K562 (cell line): ENCODE data around the gene KAT6B. TPM values are rescaled to one million over a fixed set of nuclear protein-coding genes. Genes with fewer than 3 reads are reported as not detected.

ENCODE experiments used
- ATAC-seq: fragments of 200-7000 bp; cut with Tn5 transposase; 3 replicates; pipeline ENCODE4 v1.9.1; 2020; ENCODE audit warnings: moderate library complexity
- BruUV-seq: library from RNA; stranded (reverse); fragments of 400-500 nt; replicated peaks from 2 replicates; lab custom pipeline; 2021; lab: Mats Ljungman, UMichigan
- CTCF ChIA-PET: fragments of 300-600 bp; formaldehyde crosslinking; extraction: SDS; loops from one replicate; lab custom pipeline; 2021; ENCODE audit warnings: low intra/inter-chr PET ratio; lab: Yijun Ruan, JAX
- POLR2A ChIA-PET: fragments of 300-600, 350-650 bp; sonication (Branson Sonifier 250); formaldehyde crosslinking; extraction: SDS; loops from one replicate; lab custom pipeline; 2021; ENCODE audit warnings: antibody characterized with exemption, inconsistent platforms; lab: Yijun Ruan, JAX
- DNase-seq, 4 experiments: peaks; one replicate each; pipeline versions ENCODE4 v3.0.0 to v3.0.0-alpha.2; 2011 to 2018; ENCODE audit warnings: low spot score in 3 of 4, mixed read lengths in 3 of 4; ENCODE audit errors: extremely low read depth in 1 of 4
- FAIRE-seq: peaks from 2 replicates; lab custom pipeline; 2011; peaks lifted over from hg19 to GRCh38; lab: Jason Lieb, UNC
- H2AFZ ChIP-seq: 2 replicates; pipeline ENCODE4 v1.6.0; 2011; ENCODE audit warnings: low read depth, low read length, control low read depth, inconsistent platforms
- H3K27ac ChIP-seq: fragments of 200-600 bp; 3 replicates; pipeline ENCODE4 v1.8.0; 2011; ENCODE audit warnings: low read depth, mild to moderate bottlenecking, control low read depth, inconsistent platforms, low read length, moderate library complexity, mixed read lengths; ENCODE audit errors: extremely low read depth
- H3K27me3 ChIP-seq, 2 experiments: fragments of 300-600 bp in 1 of 2; 2 replicates in 1 of 2; 3 replicates in 1 of 2; pipeline versions ENCODE4 v1.6.0 to v1.8.0; 2011; ENCODE audit warnings: inconsistent platforms in 2 of 2, low read length in 2 of 2, mild to moderate bottlenecking in 1 of 2, mixed read lengths in 1 of 2, moderate library complexity in 1 of 2; ENCODE audit not compliant: control insufficient read depth in 2 of 2, insufficient read depth in 2 of 2
- H3K36me3 ChIP-seq: fragments of 300-600 bp; 3 replicates; pipeline ENCODE4 v1.8.0; 2011; ENCODE audit warnings: mild to moderate bottlenecking, low read length, inconsistent platforms; ENCODE audit not compliant: control insufficient read depth, insufficient read depth
- H3K4me1 ChIP-seq, 2 experiments: fragments of 200-600 bp in 1 of 2; replicated peaks in 1 of 2; 2 replicates in 1 of 2; 3 replicates in 1 of 2; pipeline versions ENCODE4 v1.5.1 to v1.8.0; 2011; ENCODE audit warnings: inconsistent platforms in 2 of 2, low read length in 2 of 2, mild to moderate bottlenecking in 1 of 2, mixed read lengths in 1 of 2, moderate library complexity in 1 of 2; ENCODE audit not compliant: control insufficient read depth in 2 of 2, insufficient read depth in 2 of 2
- H3K4me2 ChIP-seq: 2 replicates; pipeline ENCODE4 v1.6.1; 2011; ENCODE audit warnings: low read length, control low read depth, inconsistent platforms, mixed read lengths; ENCODE audit not compliant: insufficient read depth
- H3K4me3 ChIP-seq: fragments of 200-600 bp; sonication (generic), shearing (Covaris generic); 2 replicates; pipeline ENCODE4 v1.5.1; 2016; ENCODE audit warnings: control low read depth, inconsistent platforms
- H3K79me2 ChIP-seq: fragments of 200-600 bp; 3 replicates; pipeline ENCODE4 v1.8.0; 2011; ENCODE audit warnings: low read length, inconsistent platforms; ENCODE audit not compliant: control insufficient read depth, insufficient read depth
- H3K9ac ChIP-seq, 2 experiments: 2 replicates each; pipeline versions ENCODE4 v1.6.0 to v1.6.1; 2011; ENCODE audit warnings: low read depth in 2 of 2, low read length in 2 of 2, control low read depth in 1 of 2, inconsistent platforms in 1 of 2, mild to moderate bottlenecking in 1 of 2, mixed read lengths in 1 of 2; ENCODE audit not compliant: insufficient read depth in 1 of 2
- H3K9me1 ChIP-seq: one replicate; pipeline ENCODE4 v1.6.0; 2011; ENCODE audit warnings: inconsistent platforms, mild to moderate bottlenecking, low read length, moderate library complexity; ENCODE audit not compliant: control insufficient read depth, insufficient read depth
- H3K9me3 ChIP-seq: replicated peaks from 2 replicates; pipeline ENCODE4 v1.5.1; 2011; ENCODE audit warnings: low read depth, low read length, inconsistent platforms; ENCODE audit not compliant: control insufficient read depth, insufficient read depth
- H4K20me1 ChIP-seq: replicated peaks from 2 replicates; pipeline ENCODE4 v1.6.1; 2011; ENCODE audit warnings: low read length, inconsistent platforms, mixed read lengths; ENCODE audit not compliant: control insufficient read depth, insufficient read depth
- FIP1L1 ChIP-seq: fragments of 200-400 bp; formaldehyde crosslinking; IDR thresholded peaks from 2 replicates; pipeline ENCODE4 v1.6.1; 2018; ENCODE audit warnings: mild to moderate bottlenecking, low read depth, low read length; ENCODE audit not compliant: poor library complexity, severe bottlenecking
- NCOA6 ChIP-seq: fragments of 450-650 bp; IDR thresholded peaks from 2 replicates; pipeline ENCODE4 v1.6.1; 2017; ENCODE audit warnings: mild to moderate bottlenecking
- NR2C2 ChIP-seq, 2 experiments: fragments of 200-800 bp in 1 of 2; sonication (Bioruptor generic) in 1 of 2; sonication (generic) in 1 of 2; formaldehyde crosslinking in 1 of 2; IDR thresholded peaks; 2 replicates each; pipeline versions ENCODE4 v1.6.1 to v1.8.0; 2016 to 2022; ENCODE audit warnings: mild to moderate bottlenecking in 1 of 2, missing compliant biosample characterization in 1 of 2, missing genetic modification characterization in 1 of 2, missing genetic modification reagents in 1 of 2
- WGBS: fragments of 100-300 bp; shearing (Covaris generic); methylation state at CpG from one replicate; pipeline ENCODE4 v1.1.6; 2016; ENCODE audit warnings: low coverage, mixed read lengths; ENCODE audit not compliant: insufficient coverage; ENCODE audit errors: missing lambda C conversion rate; 5-methylcytosine and 5-hydroxymethylcytosine counted together
- in situ Hi-C: fragments of 300-500 bp; cut with MboI; formaldehyde crosslinking; loops from 4 replicates; pipeline ENCODE4 v1.15.0; 2018; ENCODE audit warnings: inconsistent platforms, mixed read lengths
- intact Hi-C: fragments of 100-400 bp; cut with micrococcal nuclease; formaldehyde crosslinking; loops from 2 replicates; pipeline ENCODE4 v1.14.2; 2022
- polyA plus RNA-seq, 8 experiments: library from polyadenylated mRNA; depleted of rRNA in 4 of 8; stranded (reverse) in 5 of 8; unstranded in 3 of 8; fragments of >200 nt; fragmentation: Nextera tagmentation in 2 of 8; fragmentation: Illumina TruSeq in 1 of 8; extraction: Ambion mirVana in 2 of 8; extraction: Trizol in 1 of 8; gene quantifications; 2 replicates each; pipeline versions ENCODE4 v1.2.1 to v1.2.3, GENCODE V29; 2011 to 2014; ENCODE audit warnings: inconsistent platforms in 1 of 8, missing spikeins in 1 of 8
- total RNA-seq, 7 experiments: library from RNA; depleted of rRNA in 6 of 7; stranded (reverse); fragments of >200 nt in 6 of 7; fragmentation: Illumina TruSeq in 2 of 7; extraction: Trizol in 2 of 7; gene quantifications; 2 replicates each; pipeline versions ENCODE4 v1.2.1 to v1.2.3, GENCODE V29; 2011 to 2021; ENCODE audit warnings: low replicate concordance in 1 of 7
- TF ChIP-seq, protein P1 (sequence below): fragments of 450-650 bp; IDR thresholded peaks from 2 replicates; pipeline ENCODE4 v1.6.1; 2018; ENCODE audit warnings: mild to moderate bottlenecking, low read depth; ENCODE audit not compliant: partially characterized antibody
- TF ChIP-seq, protein P2 (sequence below): IDR thresholded peaks from 2 replicates; pipeline ENCODE4 v1.6.1; 2014; ENCODE audit warnings: antibody characterized with exemption
- TF ChIP-seq, protein P3 (sequence below): fragments of 200-800 bp; sonication (Bioruptor generic); IDR thresholded peaks from 2 replicates; pipeline ENCODE4 v1.6.1; 2017; ENCODE audit warnings: missing genetic modification characterization, missing compliant biosample characterization
- TF ChIP-seq, protein P4 (sequence below): fragments of 450-650 bp; IDR thresholded peaks from 2 replicates; pipeline ENCODE4 v1.7.0; 2016; ENCODE audit warnings: borderline replicate concordance

KAT6B gene
- total and polyA plus RNA-seq, 9 of the 15 experiments (the other 6 are each of a cell fraction or from before 2014, with no cell fraction given), result 1.4 to 9.2 (median 6.8) TPM

DNA sequence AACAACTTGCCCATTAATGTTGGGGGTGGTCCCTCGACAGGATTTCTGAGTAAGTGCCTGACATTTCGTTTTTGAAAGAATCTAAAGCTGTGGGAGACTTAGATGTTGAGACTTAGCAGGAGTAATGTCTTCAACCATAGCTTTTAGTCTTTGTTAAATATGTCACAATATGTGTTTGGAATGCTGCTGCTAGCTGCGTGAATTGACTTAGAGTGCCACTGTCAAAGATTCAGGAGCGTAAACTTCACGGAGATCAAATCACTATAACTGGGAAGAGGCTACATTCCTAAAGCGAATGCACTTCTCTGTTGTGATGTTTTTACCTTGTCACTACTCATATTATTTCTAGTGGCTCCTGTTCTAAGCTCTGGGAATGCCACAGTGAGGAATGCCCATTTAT, 193.8 kb downstream of the KAT6B start:
- H3K27ac ChIP-seq, result no peak overlapping the region
- ChIA-PET CTCF (interaction anchor here (0.6 to 4.9 kb wide), 3 partner anchors 215 to 777 kb away, joined by 3 to 68 read pairs (median 21); partner anchors contain the start of gene COMTD1), POLR2A (interaction anchor here (0.7 to 1.1 kb wide), 5 partner anchors 11 to 1020 kb away, joined by 3 to 6 read pairs (median 3); a partner anchor contains a TSS)
- H3K4me2 ChIP-seq, result no peak overlapping the region
- no peaks in the 10 kb centered on the region for H3K9me3 ChIP-seq
- TF ChIP-seq NCOA6 (no peak), NR2C2 (CRISPR knock-in tag; IDR thresholded peaks at IDR 0.05) (0 out of 2 replicates have a peak, but pooled peaks have one; percentile 5), NR2C2 (tag; IDR thresholded peaks at IDR 0.05) (no peak), FIP1L1 (no peak)
- TF ChIP-seq, protein P1, sequence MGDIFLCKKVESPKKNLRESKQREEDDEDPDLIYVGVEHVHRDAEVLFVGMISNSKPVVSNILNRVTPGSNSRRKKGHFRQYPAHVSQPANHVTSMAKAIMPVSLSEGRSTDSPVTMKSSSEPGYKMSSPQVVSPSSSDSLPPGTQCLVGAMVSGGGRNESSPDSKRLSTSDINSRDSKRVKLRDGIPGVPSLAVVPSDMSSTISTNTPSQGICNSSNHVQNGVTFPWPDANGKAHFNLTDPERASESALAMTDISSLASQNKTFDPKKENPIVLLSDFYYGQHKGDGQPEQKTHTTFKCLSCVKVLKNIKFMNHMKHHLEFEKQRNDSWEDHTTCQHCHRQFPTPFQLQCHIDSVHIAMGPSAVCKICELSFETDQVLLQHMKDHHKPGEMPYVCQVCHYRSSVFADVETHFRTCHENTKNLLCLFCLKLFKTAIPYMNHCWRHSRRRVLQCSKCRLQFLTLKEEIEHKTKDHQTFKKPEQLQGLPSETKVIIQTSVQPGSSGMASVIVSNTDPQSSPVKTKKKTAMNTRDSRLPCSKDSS, result no peak
- TF ChIP-seq, protein P2, sequence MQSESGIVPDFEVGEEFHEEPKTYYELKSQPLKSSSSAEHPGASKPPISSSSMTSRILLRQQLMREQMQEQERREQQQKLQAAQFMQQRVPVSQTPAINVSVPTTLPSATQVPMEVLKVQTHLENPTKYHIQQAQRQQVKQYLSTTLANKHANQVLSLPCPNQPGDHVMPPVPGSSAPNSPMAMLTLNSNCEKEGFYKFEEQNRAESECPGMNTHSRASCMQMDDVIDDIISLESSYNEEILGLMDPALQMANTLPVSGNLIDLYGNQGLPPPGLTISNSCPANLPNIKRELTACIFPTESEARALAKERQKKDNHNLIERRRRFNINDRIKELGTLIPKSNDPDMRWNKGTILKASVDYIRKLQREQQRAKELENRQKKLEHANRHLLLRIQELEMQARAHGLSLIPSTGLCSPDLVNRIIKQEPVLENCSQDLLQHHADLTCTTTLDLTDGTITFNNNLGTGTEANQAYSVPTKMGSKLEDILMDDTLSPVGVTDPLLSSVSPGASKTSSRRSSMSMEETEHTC, result no peak
- TF ChIP-seq, protein P3, sequence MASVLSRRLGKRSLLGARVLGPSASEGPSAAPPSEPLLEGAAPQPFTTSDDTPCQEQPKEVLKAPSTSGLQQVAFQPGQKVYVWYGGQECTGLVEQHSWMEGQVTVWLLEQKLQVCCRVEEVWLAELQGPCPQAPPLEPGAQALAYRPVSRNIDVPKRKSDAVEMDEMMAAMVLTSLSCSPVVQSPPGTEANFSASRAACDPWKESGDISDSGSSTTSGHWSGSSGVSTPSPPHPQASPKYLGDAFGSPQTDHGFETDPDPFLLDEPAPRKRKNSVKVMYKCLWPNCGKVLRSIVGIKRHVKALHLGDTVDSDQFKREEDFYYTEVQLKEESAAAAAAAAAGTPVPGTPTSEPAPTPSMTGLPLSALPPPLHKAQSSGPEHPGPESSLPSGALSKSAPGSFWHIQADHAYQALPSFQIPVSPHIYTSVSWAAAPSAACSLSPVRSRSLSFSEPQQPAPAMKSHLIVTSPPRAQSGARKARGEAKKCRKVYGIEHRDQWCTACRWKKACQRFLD (CRISPR knock-in tag), result no peak; the same call in 1 of the 2 replicates
- TF ChIP-seq, protein P4, sequence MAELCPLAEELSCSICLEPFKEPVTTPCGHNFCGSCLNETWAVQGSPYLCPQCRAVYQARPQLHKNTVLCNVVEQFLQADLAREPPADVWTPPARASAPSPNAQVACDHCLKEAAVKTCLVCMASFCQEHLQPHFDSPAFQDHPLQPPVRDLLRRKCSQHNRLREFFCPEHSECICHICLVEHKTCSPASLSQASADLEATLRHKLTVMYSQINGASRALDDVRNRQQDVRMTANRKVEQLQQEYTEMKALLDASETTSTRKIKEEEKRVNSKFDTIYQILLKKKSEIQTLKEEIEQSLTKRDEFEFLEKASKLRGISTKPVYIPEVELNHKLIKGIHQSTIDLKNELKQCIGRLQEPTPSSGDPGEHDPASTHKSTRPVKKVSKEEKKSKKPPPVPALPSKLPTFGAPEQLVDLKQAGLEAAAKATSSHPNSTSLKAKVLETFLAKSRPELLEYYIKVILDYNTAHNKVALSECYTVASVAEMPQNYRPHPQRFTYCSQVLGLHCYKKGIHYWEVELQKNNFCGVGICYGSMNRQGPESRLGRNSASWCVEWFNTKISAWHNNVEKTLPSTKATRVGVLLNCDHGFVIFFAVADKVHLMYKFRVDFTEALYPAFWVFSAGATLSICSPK, result no peak
- H3K4me1 ChIP-seq, result no peaks in the 10 kb centered on the region
- 43% methylated on average over 6 of the region's 6 CpGs for WGBS
- in situ Hi-C loops (no loop called here), intact Hi-C loops (loop anchor here (5.0 to 10.0 kb wide), 3 partner anchors 217 to 778 kb away; partner anchors contain the start of gene COMTD1)
- H3K4me3 ChIP-seq, result no peak overlapping the region
- no peak for FAIRE-seq
- no peaks in the 10 kb centered on the region for H3K27me3 ChIP-seq
- no peak overlapping the region for H2AFZ ChIP-seq
- H3K36me3 ChIP-seq, result peaks cover 16% of the 10 kb centered on the region
- ATAC-seq, result no peak
- H3K9ac ChIP-seq, result no peak overlapping the region
- H4K20me1 ChIP-seq, result no peaks in the 10 kb centered on the region
- no TSS peak for BruUV-seq
- no peak for DNase-seq
- no peaks in the 10 kb centered on the region for H3K79me2 ChIP-seq
- no peaks in the 10 kb centered on the region for H3K9me1 ChIP-seq
